ENCODE results near the gene TBP. TPM values are rescaled to one million over a fixed set of nuclear protein-coding genes. Genes with fewer than 3 reads are reported as not detected.
A peak's percentile ranks its signal among the peaks of the same experiment; 100 is the strongest.
"Not testable (repeated sequence)": the region's sequence is repeated elsewhere in the genome, so short reads cannot be mapped to it uniquely, and the experiment has no call there.

Gene TBP
- total RNA-seq, 2 experiments from 2014 or later = 19.1 to 19.6 TPM

- H3K27ac Mint-ChIP-seq = peak within 1 kb of the TSS; percentile 91
- POLR2A ChIA-PET = interaction anchor here (0.8 to 2.2 kb wide), 13 partner anchors 9 to 882 kb away, joined by 3 to 75 read pairs (median 6); partner anchors contain the start of genes C6orf120, DYNLT2, ERMARD and PSMB1
- CTCF ChIA-PET = interaction anchor here (0.7 to 2.3 kb wide), 9 partner anchors 10 to 883 kb away, joined by 3 to 19 read pairs (median 4); partner anchors contain the start of genes C6orf120, PSMB1, TBP and WDR27
Observed at GRCh38 chr6:170584181-170584953, 30.2 kb downstream of the TBP start, which contains the start of gene PDCD2. PDCD2 (minus strand) TSS chr6:170584637; CDS start chr6:170584581, 56 bp downstream.

GRCh38 chr6:170584954-170585498 lies 30.9 kb downstream of the TBP start:
- peak overlapping the region; percentile 88 for H3K27ac Mint-ChIP-seq
- DNase-seq = no peak
- H3K36me3 Mint-ChIP-seq (ENCODE audit: low read depth) = peaks cover 36% of the 10 kb centered on the region
- H3K27me3 Mint-ChIP-seq = peaks cover 8% of the 10 kb centered on the region
- CTCF ChIA-PET = interaction anchor here (1.6 to 2.3 kb wide), 3 partner anchors 11 to 31 kb away, joined by 5 to 19 read pairs (median 18); partner anchors contain the start of genes PSMB1 and TBP
- POLR2A ChIA-PET = interaction anchor here (0.9 to 2.2 kb wide), 9 partner anchors 9 to 883 kb away, joined by 3 to 75 read pairs (median 8); partner anchors contain the start of genes C6orf120, DYNLT2, ERMARD and PSMB1
- peak overlapping the region; percentile 98 for H3K4me3 Mint-ChIP-seq
- H3K9me3 Mint-ChIP-seq = peaks cover 2% of the 10 kb centered on the region
- H3K4me1 Mint-ChIP-seq = peaks cover 34% of the 10 kb centered on the region

More at GRCh38 chr6:170584181-170584953, 30.2 kb downstream of the TBP start, which contains the start of gene PDCD2:
- Mint-ChIP-seq H3K36me3 (ENCODE audit: low read depth) (peaks cover 43% of the 10 kb centered on the region), H3K27me3 (peaks cover 3% of the 10 kb centered on the region), H3K4me1 (peaks cover 34% of the 10 kb centered on the region), H3K4me3 (peak within 1 kb of the TSS; percentile 98), H3K9me3 (no peaks in the 10 kb centered on the region)
- DNase-seq = peak; percentile 94

GRCh38 chr6:170590725-170591124 lies 36.6 kb downstream of the TBP start:
- Mint-ChIP-seq H3K27ac (no peak overlapping the region), H3K9me3 (peaks cover 19% of the 10 kb centered on the region), H3K4me1 (no peaks in the 10 kb centered on the region), H3K36me3 (ENCODE audit: low read depth) (peaks cover 3% of the 10 kb centered on the region), H3K27me3 (peaks cover 37% of the 10 kb centered on the region), H3K4me3 (no peak overlapping the region)
- ChIA-PET POLR2A (no interaction called here), CTCF (no interaction called here)
- DNase-seq = no peak

GRCh38 chr6:170596426-170596825 lies 42.3 kb downstream of the TBP start:
- POLR2A ChIA-PET = no interaction called here
- no peaks in the 10 kb centered on the region for H3K4me1 Mint-ChIP-seq

GRCh38 chr6:170597278-170597677 lies 43.1 kb downstream of the TBP start:
- peaks cover 42% of the 10 kb centered on the region for H3K27me3 Mint-ChIP-seq
- ChIA-PET CTCF (no interaction called here), POLR2A (no interaction called here)
- DNase-seq = no peak
- no peak overlapping the region for H3K4me3 Mint-ChIP-seq
- no peak overlapping the region for H3K27ac Mint-ChIP-seq
- no peaks in the 10 kb centered on the region for H3K36me3 Mint-ChIP-seq (ENCODE audit: low read depth)
- H3K9me3 Mint-ChIP-seq = peaks cover 2% of the 10 kb centered on the region
- no peaks in the 10 kb centered on the region for H3K4me1 Mint-ChIP-seq

More at GRCh38 chr6:170596426-170596825, 42.3 kb downstream of the TBP start:
- Mint-ChIP-seq H3K27me3 (peaks cover 42% of the 10 kb centered on the region), H3K4me3 (no peak overlapping the region), H3K27ac (no peak overlapping the region), H3K36me3 (ENCODE audit: low read depth) (no peaks in the 10 kb centered on the region), H3K9me3 (peaks cover 5% of the 10 kb centered on the region)
- CTCF ChIA-PET = no interaction called here
- no peak for DNase-seq

- no peaks in the 10 kb centered on the region for H3K36me3 Mint-ChIP-seq (ENCODE audit: low read depth)
- H3K27me3 Mint-ChIP-seq = peaks cover 47% of the 10 kb centered on the region
- no peak overlapping the region for H3K27ac Mint-ChIP-seq
- H3K9me3 Mint-ChIP-seq = no peaks in the 10 kb centered on the region
- ChIA-PET POLR2A (no interaction called here), CTCF (no interaction called here)
- DNase-seq = no peak
- H3K4me3 Mint-ChIP-seq = no peak overlapping the region
- no peaks in the 10 kb centered on the region for H3K4me1 Mint-ChIP-seq
Observed at GRCh38 chr6:170605574-170606259, 51.5 kb downstream of the TBP start.

GRCh38 chr6:170609225-170609624 lies 55.1 kb downstream of the TBP start:
- CTCF ChIA-PET; H3K4me1 Mint-ChIP-seq; H3K36me3 Mint-ChIP-seq (ENCODE audit: low read depth); POLR2A ChIA-PET; H3K9me3 Mint-ChIP-seq; DNase-seq; H3K27ac Mint-ChIP-seq; H3K4me3 Mint-ChIP-seq: not testable (repeated sequence)
- peaks cover 40% of the 10 kb centered on the region for H3K27me3 Mint-ChIP-seq

GRCh38 chr6:170612256-170612804 lies 58.2 kb downstream of the TBP start:
- POLR2A ChIA-PET, CTCF ChIA-PET: not testable (repeated sequence)
- peak overlapping the region; percentile 17 for H3K4me3 Mint-ChIP-seq

GRCh38 chr6:170616020-170616554 lies 61.9 kb downstream of the TBP start:
- H3K36me3 Mint-ChIP-seq (ENCODE audit: low read depth); H3K4me3 Mint-ChIP-seq; DNase-seq; H3K27me3 Mint-ChIP-seq; H3K27ac Mint-ChIP-seq; H3K9me3 Mint-ChIP-seq; H3K4me1 Mint-ChIP-seq; POLR2A ChIA-PET; CTCF ChIA-PET: not testable (repeated sequence)

More at GRCh38 chr6:170612256-170612804, 58.2 kb downstream of the TBP start:
- H3K27me3 Mint-ChIP-seq = peaks cover 23% of the 10 kb centered on the region
- H3K36me3 Mint-ChIP-seq (ENCODE audit: low read depth); H3K9me3 Mint-ChIP-seq; H3K27ac Mint-ChIP-seq; DNase-seq; H3K4me1 Mint-ChIP-seq: not testable (repeated sequence)

Other genes starting within 250 kb of the TBP start
- 10 to 100 TPM; 23.9 to 25.0 TPM for gene FAM120B, start 247.6 kb upstream of the TBP start, total RNA-seq
- gene PSMB1, start 1.1 kb upstream of the TBP start, total RNA-seq = 100 to 1,000 TPM; 151 to 157 TPM
- 10 to 100 TPM; 78.7 to 82.1 TPM for gene PDCD2, start 30.3 kb downstream of the TBP start, total RNA-seq